ENCODE data around the gene GPS2.

DNA sequence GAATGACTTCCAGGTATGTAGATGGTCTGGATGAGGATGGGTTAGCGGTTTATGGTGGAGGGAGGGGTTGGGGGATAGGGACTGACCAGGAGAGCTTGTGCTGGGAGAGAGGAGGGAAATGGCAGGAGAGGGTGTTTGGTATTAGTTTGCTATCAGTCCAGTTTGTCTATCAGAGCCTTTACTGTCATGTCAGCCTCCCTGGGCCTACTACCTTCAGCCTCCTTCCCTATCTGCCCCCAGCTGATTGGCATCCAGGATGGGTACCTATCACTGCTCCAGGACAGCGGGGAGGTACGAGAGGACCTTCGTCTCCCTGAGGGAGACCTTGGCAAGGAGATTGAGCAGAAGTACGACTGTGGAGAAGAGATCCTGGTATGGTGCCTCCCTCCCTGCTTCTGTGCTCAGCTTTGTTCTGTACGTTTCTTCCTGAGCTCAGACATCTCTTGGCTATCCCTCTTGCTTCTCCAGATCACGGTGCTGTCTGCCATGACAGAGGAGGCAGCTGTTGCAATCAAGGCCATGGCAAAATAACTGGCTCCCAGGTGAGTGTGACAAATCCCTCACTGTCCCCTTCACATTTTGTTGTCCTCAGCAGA, 4.0 kb downstream of the GPS2 start:
- TF ChIP-seq, protein P1, sequence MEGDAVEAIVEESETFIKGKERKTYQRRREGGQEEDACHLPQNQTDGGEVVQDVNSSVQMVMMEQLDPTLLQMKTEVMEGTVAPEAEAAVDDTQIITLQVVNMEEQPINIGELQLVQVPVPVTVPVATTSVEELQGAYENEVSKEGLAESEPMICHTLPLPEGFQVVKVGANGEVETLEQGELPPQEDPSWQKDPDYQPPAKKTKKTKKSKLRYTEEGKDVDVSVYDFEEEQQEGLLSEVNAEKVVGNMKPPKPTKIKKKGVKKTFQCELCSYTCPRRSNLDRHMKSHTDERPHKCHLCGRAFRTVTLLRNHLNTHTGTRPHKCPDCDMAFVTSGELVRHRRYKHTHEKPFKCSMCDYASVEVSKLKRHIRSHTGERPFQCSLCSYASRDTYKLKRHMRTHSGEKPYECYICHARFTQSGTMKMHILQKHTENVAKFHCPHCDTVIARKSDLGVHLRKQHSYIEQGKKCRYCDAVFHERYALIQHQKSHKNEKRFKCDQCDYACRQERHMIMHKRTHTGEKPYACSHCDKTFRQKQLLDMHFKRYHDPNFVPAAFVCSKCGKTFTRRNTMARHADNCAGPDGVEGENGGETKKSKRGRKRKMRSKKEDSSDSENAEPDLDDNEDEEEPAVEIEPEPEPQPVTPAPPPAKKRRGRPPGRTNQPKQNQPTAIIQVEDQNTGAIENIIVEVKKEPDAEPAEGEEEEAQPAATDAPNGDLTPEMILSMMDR (conservative IDR thresholded peaks at IDR 0.05; ENCODE audit: low read length), result no peak
- no peak for TF ChIP-seq EZH2phosphoT487 (IDR thresholded peaks at IDR 0.05; ENCODE audit: borderline replicate concordance)

Data from Loucy (cell line).